Activated naive CD8-positive, alpha-beta T cell (primary cell): ENCODE measurements around the gene RNF224.
A peak's percentile ranks its signal among the peaks of the same experiment; 100 is the strongest.

Source experiments
- H3K27ac Mint-ChIP-seq: one replicate; pipeline ENCODE4 v1.8.0; 2021; ENCODE audit warnings: mixed read lengths
- H3K27me3 Mint-ChIP-seq: one replicate; pipeline ENCODE4 v1.8.0; 2021; ENCODE audit warnings: mixed read lengths
- H3K36me3 Mint-ChIP-seq: one replicate; pipeline ENCODE4 v1.8.0; 2021; ENCODE audit warnings: mixed read lengths
- H3K4me1 Mint-ChIP-seq: one replicate; pipeline ENCODE4 v1.8.0; 2021; ENCODE audit warnings: low read depth, mixed read lengths
- H3K4me3 Mint-ChIP-seq: one replicate; pipeline ENCODE4 v1.8.0; 2021; ENCODE audit warnings: mild to moderate bottlenecking, mixed read lengths
- H3K9me3 Mint-ChIP-seq: one replicate; pipeline ENCODE4 v1.8.0; 2021; ENCODE audit warnings: low read depth, mixed read lengths

The RNF224 gene

DNA sequence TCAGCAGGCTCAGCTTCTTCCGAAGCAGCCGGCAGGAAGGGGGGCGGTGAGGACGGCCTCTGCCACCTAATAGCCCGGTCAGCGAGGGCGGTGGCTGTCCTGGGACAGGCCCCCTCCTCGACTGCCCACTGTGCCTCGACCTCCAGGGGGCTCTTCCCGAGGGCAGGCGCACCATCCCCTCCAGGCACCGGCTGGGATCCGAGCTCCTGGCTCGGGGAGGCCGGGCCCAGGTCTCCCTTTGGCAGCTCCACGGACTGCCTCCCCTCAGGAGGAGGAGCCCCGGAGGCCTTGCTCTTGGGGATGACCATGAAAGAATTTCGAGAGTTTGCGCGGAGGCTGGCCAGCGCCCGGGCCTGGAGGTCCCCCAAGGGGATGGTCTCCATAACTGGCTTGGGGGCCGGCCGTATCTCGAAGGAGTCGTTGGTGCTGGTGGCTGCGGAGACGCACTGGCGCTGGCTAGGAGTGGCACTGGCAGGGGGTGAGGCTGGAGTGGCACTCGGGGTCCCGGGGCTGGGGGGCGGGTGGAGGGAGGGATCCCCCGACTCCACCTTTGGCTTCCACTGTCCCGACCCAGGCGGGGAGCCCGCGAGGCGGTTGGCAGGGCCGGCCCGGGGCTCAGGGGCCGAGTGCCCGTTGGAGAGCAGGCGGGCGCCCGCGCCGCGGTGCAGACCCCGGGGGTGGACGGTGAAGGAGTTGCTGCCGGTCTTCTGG lies 27.7 kb upstream of the RNF224 start:
- Mint-ChIP-seq H3K27me3 (no peaks in the 10 kb centered on the region), H3K4me3 (peak overlapping the region; percentile 81), H3K4me1 (peaks cover 23% of the 10 kb centered on the region), H3K36me3 (no peaks in the 10 kb centered on the region), H3K9me3 (no peaks in the 10 kb centered on the region), H3K27ac (no peak overlapping the region)

DNA sequence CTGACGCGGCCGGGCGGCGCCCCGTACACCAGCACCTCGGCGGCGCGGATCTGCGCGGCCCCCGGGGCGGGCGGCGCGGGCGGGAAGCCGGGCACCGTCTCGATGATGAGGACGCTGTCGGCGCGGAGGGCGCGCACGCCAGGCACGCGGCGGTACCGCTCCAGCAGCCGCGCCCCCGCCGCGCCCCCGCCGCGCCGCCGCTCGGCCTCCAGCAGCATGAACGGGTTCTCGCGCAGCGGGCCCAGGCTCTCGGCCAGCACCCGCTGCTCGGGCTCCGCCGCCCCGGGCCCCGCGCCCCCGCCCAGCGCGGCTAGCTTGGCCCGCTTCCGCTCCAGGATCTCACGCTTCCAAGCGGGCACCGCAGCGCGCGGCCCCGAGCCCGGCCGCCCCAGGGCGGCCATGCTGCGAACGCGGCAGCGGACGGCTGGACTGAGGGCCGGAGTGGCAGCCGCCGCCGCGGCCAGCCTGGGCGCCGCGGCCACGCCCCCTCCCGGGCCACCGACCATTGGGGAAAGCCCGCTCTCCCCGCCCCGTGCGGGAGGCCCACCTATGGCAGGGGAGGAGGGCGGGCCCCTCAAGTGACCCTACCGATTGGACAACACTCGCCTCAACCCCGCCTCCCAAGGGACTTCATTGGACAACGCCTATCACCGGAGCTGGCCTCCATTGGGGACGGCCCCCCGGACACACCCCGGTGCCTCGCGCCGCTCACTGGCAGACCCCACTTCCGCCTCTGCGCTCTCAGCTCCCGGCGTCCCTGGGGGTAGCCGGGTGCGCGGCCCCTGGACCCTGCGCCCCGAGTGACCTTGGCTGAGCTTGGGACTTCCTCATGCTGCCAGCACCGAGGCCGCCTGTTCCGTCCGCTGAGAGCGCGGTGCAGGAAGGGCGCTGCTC lies 26.7 kb upstream of the RNF224 start, which contains the start of gene TPRN:
Gene TPRN, minus strand, starts transcription at position 431 of the 894 bp plus-strand sequence. Its CDS starts 30 bp downstream, at position 401.
- H3K9me3 Mint-ChIP-seq: no peaks in the 10 kb centered on the region
- H3K4me3 Mint-ChIP-seq: peak within 1 kb of the TSS; percentile 83
- no peaks in the 10 kb centered on the region for H3K36me3 Mint-ChIP-seq
- no peaks in the 10 kb centered on the region for H3K27me3 Mint-ChIP-seq
- peak within 1 kb of the TSS; percentile 58 for H3K27ac Mint-ChIP-seq
- peaks cover 24% of the 10 kb centered on the region for H3K4me1 Mint-ChIP-seq

DNA sequence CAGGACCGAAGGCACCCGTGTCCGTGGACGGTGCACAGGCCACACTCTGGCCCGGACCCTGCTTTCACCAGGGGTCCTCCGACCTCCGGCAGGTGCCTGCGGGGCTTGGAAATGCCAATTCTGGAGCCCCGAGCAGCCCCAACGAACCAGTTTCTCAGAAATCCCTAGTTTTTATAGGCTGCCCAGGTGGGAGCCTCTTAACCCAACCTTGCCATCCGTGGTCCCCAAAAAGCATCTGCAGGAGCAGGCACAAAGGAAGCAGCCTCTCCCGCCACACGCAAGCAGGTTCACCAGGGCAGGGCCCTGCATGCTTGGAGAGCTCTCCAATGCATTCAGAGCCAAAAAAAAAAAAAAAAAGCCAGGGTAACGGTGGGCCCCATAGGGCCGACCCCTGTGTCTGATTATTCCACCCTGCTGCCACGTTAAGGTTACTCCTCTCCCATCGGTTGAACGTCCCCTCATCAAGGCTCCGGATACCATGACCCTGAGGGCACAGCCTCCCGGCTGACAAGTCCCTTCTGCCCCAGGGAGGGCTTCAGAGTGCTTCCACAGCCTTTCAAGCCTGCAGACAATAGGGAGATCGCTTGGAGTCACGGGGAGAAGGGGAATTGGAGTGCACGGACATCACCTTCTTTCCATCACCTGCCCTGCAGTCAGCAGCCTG lies 26.0 kb upstream of the RNF224 start:
- Mint-ChIP-seq H3K4me3 (peak overlapping the region; percentile 83), H3K27me3 (no peaks in the 10 kb centered on the region), H3K27ac (peak overlapping the region; percentile 58), H3K36me3 (no peaks in the 10 kb centered on the region), H3K4me1 (peaks cover 26% of the 10 kb centered on the region), H3K9me3 (no peaks in the 10 kb centered on the region)

DNA sequence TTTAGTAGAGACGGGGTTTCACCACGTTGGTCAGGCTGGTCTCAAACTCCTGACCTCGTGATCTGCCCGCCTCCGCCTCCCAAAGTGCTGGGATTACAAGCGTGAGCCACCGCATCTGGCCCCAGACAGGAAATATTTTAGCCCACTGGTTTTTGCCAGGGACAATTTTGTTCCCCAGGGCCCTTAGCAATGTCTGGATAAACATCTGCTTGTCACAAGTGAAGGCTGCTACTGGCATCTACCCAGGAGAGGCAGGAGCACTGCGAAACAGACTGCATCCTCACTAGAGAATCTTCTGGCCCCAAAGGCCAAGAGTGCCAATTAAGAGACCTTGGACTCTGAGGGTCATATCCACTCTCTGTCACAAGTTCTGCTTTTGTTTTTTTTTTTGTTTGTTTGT lies 24.3 kb upstream of the RNF224 start:
- Mint-ChIP-seq H3K4me3 (peak overlapping the region; percentile 40), H3K9me3 (no peaks in the 10 kb centered on the region), H3K4me1 (peaks cover 39% of the 10 kb centered on the region), H3K27me3 (no peaks in the 10 kb centered on the region), H3K27ac (no peak overlapping the region), H3K36me3 (peaks cover 3% of the 10 kb centered on the region)

DNA sequence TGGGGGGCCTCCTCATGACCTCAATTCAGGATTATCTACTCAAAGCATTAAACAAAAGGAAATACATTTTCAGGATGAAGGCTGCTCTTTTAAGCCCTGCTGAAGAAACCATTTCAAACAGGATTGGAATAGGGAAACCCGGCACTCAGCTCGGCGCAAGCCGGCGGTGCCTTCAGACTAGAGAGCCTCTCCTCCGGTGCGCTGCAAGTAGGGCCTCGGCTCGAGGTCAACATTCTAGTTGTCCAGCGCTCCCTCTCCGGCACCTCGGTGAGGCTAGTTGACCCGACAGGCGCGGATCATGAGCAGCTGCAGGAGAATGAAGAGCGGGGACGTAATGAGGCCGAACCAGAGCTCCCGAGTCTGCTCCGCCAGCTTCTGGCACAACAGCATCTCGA lies 22.6 kb upstream of the RNF224 start:
- H3K4me3 Mint-ChIP-seq: peak overlapping the region; percentile 95
- peaks cover 37% of the 10 kb centered on the region for H3K4me1 Mint-ChIP-seq
- H3K27ac Mint-ChIP-seq: peak overlapping the region; percentile 93
- no peaks in the 10 kb centered on the region for H3K27me3 Mint-ChIP-seq
- no peaks in the 10 kb centered on the region for H3K9me3 Mint-ChIP-seq
- peaks cover 3% of the 10 kb centered on the region for H3K36me3 Mint-ChIP-seq

DNA sequence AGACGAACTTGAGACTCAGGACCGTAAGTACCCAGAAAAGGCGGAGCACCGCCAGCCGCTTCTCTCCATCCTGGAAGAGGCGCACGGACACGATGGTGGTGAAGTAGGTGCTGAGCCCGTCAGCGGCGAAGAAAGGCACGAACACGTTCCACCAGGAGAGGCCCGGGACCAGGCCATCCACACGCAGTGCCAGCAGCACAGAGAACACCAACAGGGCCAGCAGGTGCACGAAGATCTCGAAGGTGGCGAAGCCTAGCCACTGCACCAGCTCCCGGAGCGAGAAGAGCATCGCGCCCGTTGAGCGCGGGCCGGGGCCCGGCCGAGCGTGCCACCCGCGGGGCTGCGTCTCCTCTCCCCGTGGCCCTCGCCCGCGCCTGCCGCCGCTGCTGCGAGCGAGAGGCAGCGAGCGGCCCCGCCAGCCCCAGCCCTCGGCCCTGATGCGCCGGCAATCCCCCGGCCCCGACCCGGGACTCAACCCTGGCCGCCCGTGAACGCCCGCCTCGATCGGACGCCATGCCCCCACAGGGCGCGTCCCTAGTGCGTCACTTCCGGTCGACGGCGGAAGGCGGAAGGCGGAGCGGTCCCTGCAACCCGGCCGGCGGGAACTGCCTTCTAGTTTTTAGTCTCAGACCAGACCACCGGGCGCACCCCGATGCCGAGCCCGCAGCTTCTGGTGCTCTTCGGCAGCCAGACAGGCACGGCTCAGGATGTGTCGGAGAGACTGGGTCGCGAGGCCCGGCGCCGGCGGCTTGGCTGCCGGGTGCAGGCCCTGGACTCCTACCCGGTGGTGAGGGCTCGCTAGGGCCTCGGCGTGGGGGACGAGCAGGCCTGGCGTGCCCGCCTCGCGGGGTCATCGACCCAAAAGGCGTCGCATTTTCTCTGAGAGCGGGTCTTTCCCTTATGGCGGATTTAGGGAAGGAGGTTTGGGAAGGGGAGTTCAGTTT lies 21.9 kb upstream of the RNF224 start, which contains the start of the genes NDOR1 and TMEM203:
Gene NDOR1, plus strand, starts transcription at position 575 of the 944 bp plus-strand sequence. Its CDS starts 78 bp downstream, at position 653.
Gene TMEM203, minus strand, starts transcription at position 523 of the 944 bp plus-strand sequence. Its CDS starts 234 bp downstream, at position 289.
- Mint-ChIP-seq H3K4me3 (peak within 1 kb of the TSS; percentile 95), H3K27ac (peak within 1 kb of the TSS; percentile 93), H3K9me3 (no peaks in the 10 kb centered on the region), H3K27me3 (no peaks in the 10 kb centered on the region), H3K36me3 (peaks cover 3% of the 10 kb centered on the region), H3K4me1 (peaks cover 37% of the 10 kb centered on the region)

DNA sequence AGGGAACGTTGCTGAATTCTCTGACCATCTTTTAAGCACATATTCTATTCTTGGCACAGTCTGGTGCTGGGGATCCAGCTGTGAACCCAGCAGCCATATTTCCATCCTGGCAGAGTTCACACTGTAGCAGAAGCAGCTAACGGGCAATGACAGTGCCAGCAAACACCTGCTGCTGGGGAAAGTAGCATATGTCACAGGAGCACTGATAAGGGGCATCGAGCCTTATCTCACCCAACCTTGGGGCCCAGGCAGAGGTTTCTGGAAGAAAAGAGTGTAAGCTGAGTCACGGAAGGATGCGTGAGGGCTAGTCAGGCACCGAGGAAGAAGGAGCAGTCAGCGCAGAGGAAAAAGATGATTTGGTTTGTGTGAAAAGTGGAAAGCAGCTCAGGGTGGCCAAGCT lies 20.7 kb upstream of the RNF224 start:
- no peaks in the 10 kb centered on the region for H3K27me3 Mint-ChIP-seq
- peak overlapping the region; percentile 90 for H3K4me3 Mint-ChIP-seq
- H3K9me3 Mint-ChIP-seq: no peaks in the 10 kb centered on the region
- peaks cover 3% of the 10 kb centered on the region for H3K36me3 Mint-ChIP-seq
- H3K4me1 Mint-ChIP-seq: peaks cover 35% of the 10 kb centered on the region
- peak overlapping the region; percentile 85 for H3K27ac Mint-ChIP-seq

DNA sequence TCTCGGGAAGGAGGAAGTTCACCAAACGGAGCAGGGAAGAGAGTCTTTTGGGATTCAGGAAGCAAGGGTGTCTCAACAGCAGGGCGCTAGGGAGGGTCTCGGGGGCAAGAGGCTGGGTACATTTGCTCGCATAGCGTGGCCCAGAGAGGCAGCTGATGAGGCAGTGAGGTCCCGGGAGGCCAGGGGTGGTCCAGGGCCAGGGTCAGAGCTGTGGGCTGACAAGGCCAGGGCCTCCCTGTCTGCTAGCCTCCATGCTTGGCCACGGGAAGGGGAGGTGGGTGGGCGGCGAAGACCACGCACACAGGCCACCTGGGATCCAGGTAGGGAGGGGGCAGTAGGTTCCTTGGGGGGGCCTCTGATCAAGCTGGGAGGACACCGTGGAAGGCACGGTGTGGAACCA lies 15.8 kb upstream of the RNF224 start:
- H3K36me3 Mint-ChIP-seq: peaks cover 3% of the 10 kb centered on the region
- no peak overlapping the region for H3K27ac Mint-ChIP-seq
- H3K4me3 Mint-ChIP-seq: no peak overlapping the region
- no peaks in the 10 kb centered on the region for H3K9me3 Mint-ChIP-seq
- H3K4me1 Mint-ChIP-seq: peaks cover 11% of the 10 kb centered on the region
- no peaks in the 10 kb centered on the region for H3K27me3 Mint-ChIP-seq

DNA sequence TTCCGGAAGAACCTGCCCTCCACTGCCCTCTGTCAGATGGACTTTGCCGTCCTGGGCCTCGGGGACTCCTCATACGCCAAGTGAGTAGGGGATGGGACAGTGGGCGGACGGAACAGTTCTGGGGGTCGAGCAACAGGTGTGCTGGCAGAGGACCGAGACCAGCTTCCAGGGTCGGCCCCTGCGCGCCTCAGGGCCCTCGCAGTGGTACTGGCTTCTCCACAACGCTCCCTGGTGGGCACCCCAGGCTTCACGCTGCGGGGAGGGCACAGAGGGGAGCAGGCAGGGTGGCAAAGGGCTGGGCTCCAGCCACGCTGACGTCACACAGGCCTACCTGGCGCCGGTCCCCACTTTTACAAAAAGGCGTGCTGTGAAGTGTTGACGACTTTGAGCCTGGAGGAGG lies 14.8 kb upstream of the RNF224 start:
- Mint-ChIP-seq H3K27ac (no peak overlapping the region), H3K36me3 (peaks cover 1% of the 10 kb centered on the region)

DNA sequence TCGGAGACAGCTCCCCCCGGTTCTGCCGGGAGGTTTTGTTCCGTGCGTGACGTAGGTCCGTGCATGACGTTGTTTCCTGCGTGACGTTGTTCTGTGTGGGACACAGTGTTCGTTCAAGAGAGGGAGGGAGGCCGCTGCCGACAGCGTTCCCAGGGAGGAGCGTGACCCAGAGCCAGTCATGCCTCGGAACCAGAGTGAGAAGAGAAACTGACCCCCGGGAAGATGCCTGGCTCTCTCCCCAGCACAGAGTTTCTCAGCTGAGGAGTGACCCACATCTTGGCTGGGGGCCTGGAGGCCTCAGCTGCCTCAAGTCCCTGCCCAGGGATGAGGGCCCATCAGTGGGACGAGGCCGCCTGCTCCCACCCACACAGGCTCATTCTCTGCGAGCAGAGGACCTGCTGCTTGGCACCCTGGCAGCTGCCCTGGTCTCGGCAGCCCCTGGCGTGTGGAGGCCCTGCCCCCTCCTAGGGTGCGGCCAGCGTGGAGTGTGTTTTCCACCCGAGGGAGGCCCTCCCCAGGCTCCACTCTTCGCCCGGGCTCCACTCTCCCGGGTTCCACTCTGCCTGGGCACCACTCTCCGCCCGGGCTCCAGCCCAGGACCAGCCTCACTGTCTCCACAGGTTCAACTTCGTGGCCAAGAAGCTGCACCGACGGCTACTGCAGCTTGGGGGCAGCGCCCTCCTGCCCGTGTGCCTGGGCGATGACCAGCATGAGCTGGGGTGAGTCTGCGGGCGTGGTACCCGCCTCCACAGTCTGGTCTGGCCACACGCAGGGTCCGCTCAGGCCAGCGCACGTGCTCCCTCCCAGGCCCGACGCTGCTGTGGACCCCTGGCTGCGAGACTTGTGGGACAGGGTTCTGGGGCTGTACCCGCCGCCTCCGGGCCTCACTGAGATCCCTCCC lies 13.9 kb upstream of the RNF224 start:
- Mint-ChIP-seq H3K27ac (no peak overlapping the region), H3K4me1 (no peaks in the 10 kb centered on the region), H3K36me3 (no peaks in the 10 kb centered on the region), H3K27me3 (no peaks in the 10 kb centered on the region), H3K4me3 (no peak overlapping the region), H3K9me3 (no peaks in the 10 kb centered on the region)

More for the DNA sequence above, 14.8 kb upstream of the RNF224 start:
- H3K27me3 Mint-ChIP-seq: no peaks in the 10 kb centered on the region
- peaks cover 1% of the 10 kb centered on the region for H3K4me1 Mint-ChIP-seq
- H3K4me3 Mint-ChIP-seq: no peak overlapping the region
- no peaks in the 10 kb centered on the region for H3K9me3 Mint-ChIP-seq

DNA sequence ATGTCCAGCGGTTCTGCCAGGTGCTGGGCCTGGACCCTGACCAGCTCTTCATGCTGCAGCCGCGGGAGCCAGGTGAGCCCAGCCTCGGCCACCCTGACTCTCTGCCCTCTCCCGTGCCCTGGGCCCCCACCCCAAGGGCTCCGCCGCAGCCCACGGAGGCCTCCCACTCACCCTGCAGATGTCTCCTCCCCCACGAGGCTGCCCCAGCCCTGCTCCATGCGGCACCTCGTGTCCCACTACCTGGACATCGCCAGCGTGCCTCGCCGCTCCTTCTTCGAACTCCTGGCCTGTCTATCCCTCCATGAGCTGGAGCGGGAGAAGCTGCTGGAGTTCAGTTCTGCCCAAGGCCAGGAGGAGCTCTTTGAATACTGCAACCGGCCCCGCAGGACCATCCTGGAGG lies 12.7 kb upstream of the RNF224 start:
- H3K27me3 Mint-ChIP-seq: no peaks in the 10 kb centered on the region
- no peaks in the 10 kb centered on the region for H3K4me1 Mint-ChIP-seq
- no peak overlapping the region for H3K27ac Mint-ChIP-seq
- H3K9me3 Mint-ChIP-seq: no peaks in the 10 kb centered on the region
- H3K36me3 Mint-ChIP-seq: no peaks in the 10 kb centered on the region
- no peak overlapping the region for H3K4me3 Mint-ChIP-seq

DNA sequence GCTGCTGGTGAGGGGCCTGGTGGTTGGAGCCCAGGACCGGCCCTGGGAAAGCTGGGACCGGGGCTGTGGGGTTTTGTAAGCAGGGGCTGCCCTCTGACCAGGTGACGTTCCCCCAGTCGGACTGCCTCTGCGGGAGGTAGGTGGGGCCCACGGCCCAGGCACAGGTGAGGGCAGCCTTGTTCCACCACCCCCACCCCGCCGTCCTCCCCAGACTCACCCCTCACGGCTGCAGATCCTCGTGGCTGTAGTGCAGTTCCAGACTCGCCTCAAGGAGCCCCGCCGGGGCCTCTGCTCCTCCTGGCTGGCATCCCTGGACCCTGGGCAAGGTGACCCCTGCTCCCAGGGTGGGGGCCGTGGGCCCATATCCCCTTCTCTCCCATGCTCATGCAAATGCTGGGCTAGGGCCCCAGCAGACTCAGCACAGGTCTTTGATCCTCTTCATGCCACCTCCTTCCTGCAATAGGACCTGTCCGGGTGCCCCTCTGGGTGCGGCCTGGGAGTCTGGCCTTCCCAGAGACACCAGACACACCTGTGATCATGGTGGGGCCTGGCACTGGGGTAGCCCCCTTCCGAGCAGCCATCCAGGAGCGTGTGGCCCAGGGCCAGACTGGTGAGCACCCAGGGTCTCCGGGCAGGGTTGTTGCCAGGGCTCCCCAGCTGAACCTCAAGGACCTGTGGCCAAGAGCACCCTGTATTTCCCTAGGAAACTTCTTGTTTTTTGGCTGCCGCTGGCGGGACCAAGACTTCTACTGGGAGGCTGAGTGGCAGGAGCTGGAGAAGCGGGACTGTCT lies 11.9 kb upstream of the RNF224 start:
- Mint-ChIP-seq H3K27me3 (no peaks in the 10 kb centered on the region), H3K4me3 (no peak overlapping the region), H3K4me1 (no peaks in the 10 kb centered on the region), H3K36me3 (no peaks in the 10 kb centered on the region), H3K27ac (no peak overlapping the region), H3K9me3 (no peaks in the 10 kb centered on the region)
